DMS 273 treated with DMSO at 0.1 percent for 48 hours (cell line): ENCODE measurements around the gene VPS8.
"Not testable (repeated sequence)": the region's sequence is repeated elsewhere in the genome, so short reads cannot be mapped to it uniquely, and the experiment has no call there.

Experiments used
- DNase-seq: peaks from one replicate; lab custom pipeline; 2025; lab: John Stamatoyannopoulos, UW

Gene VPS8

GRCh38 chr3:184982076-184982475, 170.1 kb downstream of the VPS8 start:
- no peak for DNase-seq

- DNase-seq, result no peak
These were observed 173.6 kb downstream of the VPS8 start for GRCh38 chr3:184985586-184985985.

- no peak for DNase-seq
These were observed 174.5 kb downstream of the VPS8 start for GRCh38 chr3:184986366-184986889.

- DNase-seq, result no peak
These were observed 181.4 kb downstream of the VPS8 start for GRCh38 chr3:184993394-184993793.

DNA sequence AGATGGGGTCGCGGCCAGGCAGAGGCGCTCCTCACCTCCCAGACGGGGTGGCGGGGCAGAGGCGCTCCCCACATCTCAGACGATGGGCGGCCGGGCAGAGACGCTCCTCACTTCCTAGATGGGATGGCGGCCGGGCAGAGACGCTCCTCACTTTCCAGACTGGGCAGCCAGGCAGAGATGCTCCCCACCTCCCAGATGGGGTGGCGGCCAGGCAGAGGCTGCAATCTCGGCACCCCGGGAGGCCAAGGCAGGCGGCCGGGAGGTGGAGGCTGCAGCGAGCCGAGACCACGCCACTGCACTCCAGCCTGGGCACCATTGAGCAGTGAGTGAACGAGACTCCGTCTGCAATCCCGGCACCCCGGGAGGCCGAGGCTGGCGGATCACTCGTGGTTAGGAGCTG, 191.9 kb downstream of the VPS8 start:
- DNase-seq, result not testable (repeated sequence)

DNA sequence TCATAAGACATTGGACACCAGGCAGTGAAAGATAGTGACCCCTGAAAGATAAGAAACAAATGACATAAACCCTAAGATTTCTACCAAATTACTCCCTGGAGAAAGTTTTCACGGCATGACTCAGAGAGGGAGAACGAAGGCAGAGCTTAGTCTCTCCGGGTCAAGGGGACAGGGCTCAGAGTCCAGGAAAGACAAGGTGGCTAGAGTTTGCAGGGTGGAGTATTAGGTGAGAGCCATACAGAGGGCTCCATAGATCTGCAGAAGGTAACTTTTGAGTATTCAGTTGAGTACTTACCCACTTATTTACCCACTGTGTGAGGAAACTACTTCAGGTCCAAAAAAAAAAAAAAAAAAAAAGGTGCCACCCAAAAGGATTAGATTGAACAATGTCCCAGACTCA, 197.7 kb downstream of the VPS8 start:
- DNase-seq, result no peak

- DNase-seq, result not testable (repeated sequence)
These were observed 205.6 kb downstream of the VPS8 start for GRCh38 chr3:185017584-185017983.

- not testable (repeated sequence) for DNase-seq
These were observed 206.0 kb downstream of the VPS8 start for GRCh38 chr3:185017996-185018395.

- no peak for DNase-seq
These were observed 209.3 kb downstream of the VPS8 start for GRCh38 chr3:185021256-185021655.

- no peak for DNase-seq
These were observed 212.4 kb downstream of the VPS8 start for GRCh38 chr3:185024406-185024805.

DNA sequence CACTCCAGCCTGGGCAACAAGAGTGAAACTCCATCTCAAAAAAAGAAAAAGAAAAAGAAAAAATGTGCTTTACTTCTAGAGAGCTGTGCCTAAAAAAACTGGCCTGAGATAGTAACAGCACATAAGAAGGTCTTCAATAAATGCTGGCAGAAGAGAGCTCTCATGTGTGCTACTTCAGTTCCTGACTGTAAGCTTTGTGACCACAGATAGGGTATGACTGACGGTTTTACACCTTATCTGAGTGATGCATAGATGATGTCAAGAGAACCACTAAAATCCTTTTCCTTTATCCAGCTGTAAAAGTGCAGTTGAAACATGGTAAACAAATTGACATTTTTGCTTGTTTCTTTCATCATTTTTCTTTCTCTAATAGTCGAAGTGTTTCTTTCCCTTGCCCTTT, 213.0 kb downstream of the VPS8 start:
- DNase-seq, result no peak

- no peak for DNase-seq
These were observed 216.2 kb downstream of the VPS8 start for GRCh38 chr3:185028121-185028520.

- DNase-seq, result no peak
These were observed 217.1 kb downstream of the VPS8 start for GRCh38 chr3:185029086-185029485.

- DNase-seq, result no peak
These were observed 218.4 kb downstream of the VPS8 start for GRCh38 chr3:185030399-185030798.

DNA sequence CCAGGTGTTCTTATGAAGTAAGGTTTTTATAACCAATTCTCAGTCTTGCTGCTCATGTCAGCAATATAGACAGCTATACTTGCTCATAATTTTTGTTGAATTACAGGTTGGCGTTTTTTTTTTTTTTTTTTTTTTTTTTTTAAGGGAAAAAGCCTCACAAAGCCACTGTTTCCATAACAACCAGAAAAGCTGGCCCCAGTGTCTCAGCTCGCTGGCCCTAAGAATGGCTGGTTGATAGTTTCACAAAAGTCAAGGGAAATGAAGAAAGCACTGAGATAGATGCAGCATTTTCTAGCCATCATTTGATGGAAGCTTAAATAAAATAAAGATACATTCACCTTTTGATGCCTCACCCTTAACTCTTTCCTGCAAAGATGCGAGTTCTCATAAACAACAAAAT, 219.0 kb downstream of the VPS8 start:
- no peak for DNase-seq

GRCh38 chr3:185037801-185038200, 225.8 kb downstream of the VPS8 start:
- DNase-seq, result no peak

DNA sequence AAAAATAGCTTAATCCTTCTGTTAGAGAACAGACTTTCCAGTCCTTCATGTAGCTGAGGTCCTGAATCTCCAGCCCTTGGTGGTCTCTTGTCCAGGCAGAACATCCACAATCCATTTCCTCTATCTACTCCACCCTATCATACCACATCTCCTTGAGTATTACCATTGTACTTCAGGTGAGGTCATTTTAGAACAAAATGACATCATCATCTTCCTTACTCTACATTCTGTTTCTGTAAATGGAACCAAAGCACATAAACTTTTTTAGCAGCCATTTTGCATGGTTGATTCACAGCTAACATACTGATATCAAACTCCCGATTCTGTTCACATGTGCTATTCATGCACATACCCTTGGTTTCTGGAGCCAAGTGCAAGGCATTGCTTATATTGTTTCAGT, 228.5 kb downstream of the VPS8 start:
- no peak for DNase-seq

DNA sequence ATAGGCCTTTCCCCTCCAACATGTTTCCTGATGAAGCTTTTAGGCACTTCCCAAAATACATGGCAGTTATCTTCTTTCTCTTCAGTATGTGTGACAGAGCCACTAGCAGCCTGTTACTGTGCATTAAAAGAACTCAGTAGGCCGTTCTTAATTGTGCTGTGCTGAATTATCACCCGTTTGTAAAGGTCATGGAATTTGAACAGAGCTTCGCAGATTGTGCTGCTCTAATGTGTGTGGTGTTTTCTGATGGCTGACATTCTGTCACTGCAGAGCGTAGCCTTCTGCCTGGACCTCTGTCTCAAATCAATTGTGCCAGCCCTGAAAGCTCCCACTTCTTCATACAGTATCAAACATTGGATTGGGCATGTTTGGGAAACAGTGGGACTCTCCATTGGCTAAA, 229.6 kb downstream of the VPS8 start:
- DNase-seq, result no peak

DNA sequence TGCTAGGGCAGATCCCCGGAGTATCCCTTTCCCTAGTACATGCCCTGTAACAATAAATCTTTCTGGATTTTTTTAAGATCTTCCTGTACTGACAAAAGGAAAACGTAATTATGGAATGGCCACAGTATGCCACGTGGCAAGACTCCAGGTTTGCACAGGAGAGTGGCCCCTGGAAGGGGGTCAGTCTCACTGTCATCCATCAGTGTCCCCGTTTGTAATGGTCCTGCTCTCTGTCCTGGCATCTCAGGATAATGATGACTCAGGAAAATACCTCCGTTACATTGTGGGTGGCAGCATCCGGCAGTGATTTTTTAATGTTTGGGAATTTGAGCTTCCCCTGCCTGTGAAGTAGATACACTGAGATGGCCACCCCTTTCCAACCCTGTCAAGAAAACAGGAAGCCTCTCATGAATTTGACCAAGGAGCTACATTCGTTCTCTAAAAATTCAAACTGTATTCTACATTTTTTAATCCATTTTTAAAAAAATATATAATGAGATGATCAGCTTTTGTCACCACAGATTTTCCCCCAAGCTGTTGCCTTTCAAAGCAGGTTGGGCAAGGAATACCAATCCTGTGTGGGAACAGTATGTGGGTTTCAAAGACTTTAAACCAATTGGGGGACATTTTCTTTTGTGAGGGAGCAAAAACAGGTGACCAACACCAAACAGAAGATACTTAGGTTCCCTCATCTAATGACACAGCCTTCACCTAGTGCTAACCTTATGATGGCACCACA, 230.5 kb downstream of the VPS8 start:
- no peak for DNase-seq

DNA sequence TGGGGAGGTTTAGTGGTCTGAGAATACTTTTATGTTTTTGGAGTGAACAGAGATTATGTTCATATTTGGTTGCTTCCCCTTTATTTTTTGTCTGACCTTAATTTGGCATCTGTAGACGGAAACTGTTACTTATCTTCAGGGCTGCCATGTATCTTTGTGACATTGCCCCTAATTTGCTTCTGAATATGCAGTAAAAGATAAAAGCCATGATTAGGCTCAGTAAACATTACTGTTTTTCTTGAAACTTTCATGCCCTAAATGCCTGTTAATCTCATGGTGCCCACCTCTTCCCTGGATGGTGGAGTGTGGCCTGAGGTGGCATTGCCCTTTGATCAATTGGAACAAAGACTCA, 234.2 kb downstream of the VPS8 start:
- no peak for DNase-seq

- no peak for DNase-seq
These were observed 234.6 kb downstream of the VPS8 start for GRCh38 chr3:185046603-185047002.

- DNase-seq, result no peak
These were observed 237.7 kb downstream of the VPS8 start for GRCh38 chr3:185049710-185050109.

DNA sequence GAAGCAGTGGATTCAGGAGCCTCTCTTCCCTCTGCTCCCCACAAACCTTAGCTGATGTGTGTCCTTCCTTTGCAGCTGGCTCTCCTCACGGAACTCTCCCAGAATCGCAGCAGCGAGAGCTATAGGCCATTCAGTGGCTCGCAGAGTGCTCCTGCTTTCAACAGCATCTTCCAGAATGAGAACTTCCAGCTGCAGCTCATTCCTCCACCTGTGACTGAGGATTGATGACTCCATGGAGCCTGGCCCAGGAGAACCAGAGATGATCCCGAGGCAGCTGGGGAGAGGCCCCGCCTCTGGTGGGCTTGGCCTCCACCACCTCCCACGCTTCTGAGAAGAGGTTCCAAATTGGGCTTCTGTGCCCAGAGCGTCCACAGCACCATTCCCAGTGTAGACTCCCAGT, 239.8 kb downstream of the VPS8 start:
- DNase-seq, result no peak

DNA sequence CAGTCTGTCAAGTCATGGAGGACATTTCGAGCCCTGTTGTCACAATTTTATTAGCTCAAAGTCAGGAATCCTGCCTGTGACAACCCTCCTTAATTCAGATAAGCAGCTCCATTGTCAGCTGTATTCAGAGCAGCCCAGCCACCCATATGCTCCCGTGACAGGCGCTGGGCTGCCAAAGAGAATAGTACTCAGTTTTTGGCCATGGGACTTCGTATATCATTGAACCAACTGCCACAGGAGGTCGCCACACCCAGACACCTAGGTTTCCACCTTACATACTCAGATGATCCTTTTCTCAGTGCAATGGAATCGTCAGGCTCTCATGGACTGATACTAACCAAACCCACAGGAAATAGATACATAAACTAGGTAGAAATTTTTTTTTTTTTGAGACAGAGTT, 240.7 kb downstream of the VPS8 start:
- DNase-seq, result no peak
